IMR-90 (cell line): ENCODE results near the gene PI4KA. TPM values are rescaled to one million over a fixed set of nuclear protein-coding genes. Genes with fewer than 3 reads are reported as not detected.

Experiments
- ATAC-seq: fragments of 200-7000 bp; cut with Tn5 transposase; 2 replicates; pipeline ENCODE4 v1.9.1; 2020; ENCODE audit warnings: low read depth, mild to moderate bottlenecking, moderate library complexity
- BruUV-seq: library from RNA; stranded (reverse); fragments of 400-500 nt; replicated peaks from 2 replicates; lab custom pipeline; 2021; lab: Mats Ljungman, UMichigan
- CTCF ChIA-PET: fragments of 300-600 bp; formaldehyde crosslinking; extraction: SDS; loops from one replicate; lab custom pipeline; 2021; ENCODE audit warnings: antibody characterized with exemption; lab: Yijun Ruan, JAX
- POLR2A ChIA-PET: fragments of 300-600 bp; sonication (Branson Sonifier 250); formaldehyde crosslinking; loops from one replicate; lab custom pipeline; 2022; ENCODE audit warnings: antibody characterized with exemption; ENCODE audit not compliant: unreplicated experiment; lab: Charles Lee
- DNase-seq: peaks from one replicate; pipeline ENCODE4 v3.0.0; 2013
- H2AFZ ChIP-seq: replicated peaks from 2 replicates; pipeline ENCODE3; 2013; ENCODE audit warnings: low read length, mild to moderate bottlenecking; ENCODE audit not compliant: poor library complexity
- H2AK5ac ChIP-seq: 2 replicates; pipeline ENCODE4 v1.6.1; 2013; ENCODE audit warnings: low read depth, low read length, inconsistent platforms
- H2AK9ac ChIP-seq: replicated peaks from 2 replicates; pipeline ENCODE3; 2013; ENCODE audit warnings: mild to moderate bottlenecking, low read depth, low read length, moderate library complexity; ENCODE audit not compliant: poor library complexity
- H2BK120ac ChIP-seq: 2 replicates; pipeline ENCODE4 v1.6.1; 2013; ENCODE audit warnings: low read depth, low read length, inconsistent platforms
- H2BK15ac ChIP-seq: 3 replicates; pipeline ENCODE4 v1.6.1; 2013; ENCODE audit warnings: low read depth, low read length, inconsistent platforms
- H2BK20ac ChIP-seq: 2 replicates; pipeline ENCODE4 v1.6.1; 2013; ENCODE audit warnings: low read depth, mild to moderate bottlenecking, inconsistent platforms, low read length, moderate library complexity
- H2BK5ac ChIP-seq: 2 replicates; pipeline ENCODE4 v1.6.1; 2013; ENCODE audit warnings: mild to moderate bottlenecking, low read depth, low read length, inconsistent platforms; ENCODE audit not compliant: poor library complexity, severe bottlenecking
- H3K14ac ChIP-seq: replicated peaks from 2 replicates; pipeline ENCODE4 v1.6.1; 2013; ENCODE audit warnings: low read depth, low read length, inconsistent platforms
- H3K18ac ChIP-seq: 2 replicates; pipeline ENCODE4 v1.6.1; 2013; ENCODE audit warnings: low read depth, low read length, control low read depth
- H3K23ac ChIP-seq: 2 replicates; pipeline ENCODE4 v1.6.1; 2013; ENCODE audit warnings: low read depth, low read length, inconsistent platforms
- H3K27ac ChIP-seq: 2 replicates; pipeline ENCODE4 v1.5.1; 2013; ENCODE audit warnings: mild to moderate bottlenecking, control low read depth, low read length; ENCODE audit not compliant: insufficient read depth
- H3K27me3 ChIP-seq: 2 replicates; pipeline ENCODE4 v1.6.1; 2013; ENCODE audit warnings: low read length; ENCODE audit not compliant: control insufficient read depth, insufficient read depth
- H3K36me3 ChIP-seq: 2 replicates; pipeline ENCODE4 v1.6.1; 2013; ENCODE audit warnings: low read length, mixed read lengths; ENCODE audit not compliant: control insufficient read depth, insufficient read depth
- H3K4ac ChIP-seq: 2 replicates; pipeline ENCODE4 v1.6.1; 2013; ENCODE audit warnings: low read depth, low read length, inconsistent platforms
- H3K4me1 ChIP-seq: 2 replicates; pipeline ENCODE4 v1.6.1; 2013; ENCODE audit warnings: low read length, mixed read lengths; ENCODE audit not compliant: control insufficient read depth, insufficient read depth
- H3K4me2 ChIP-seq: 2 replicates; pipeline ENCODE4 v1.6.1; 2013; ENCODE audit warnings: low read depth, mild to moderate bottlenecking, control low read depth, low read length, moderate library complexity
- H3K4me3 ChIP-seq: 2 replicates; pipeline ENCODE4 v1.5.1; 2013; ENCODE audit warnings: low read depth, mild to moderate bottlenecking, control low read depth, low read length, moderate library complexity; ENCODE audit not compliant: insufficient read depth
- H3K56ac ChIP-seq: 2 replicates; pipeline ENCODE4 v1.6.1; 2013; ENCODE audit warnings: low read length, inconsistent platforms; ENCODE audit not compliant: insufficient read depth; ENCODE audit errors: extremely low read depth
- H3K79me1 ChIP-seq, 2 experiments: 2 replicates each; pipeline ENCODE4 v1.6.1; 2013; ENCODE audit warnings: low read length in 2 of 2, inconsistent platforms in 1 of 2, low read depth in 1 of 2
- H3K9ac ChIP-seq: 2 replicates; pipeline ENCODE4 v1.6.1; 2013; ENCODE audit warnings: low read depth, low read length, control low read depth
- H3K9me1 ChIP-seq: 2 replicates; pipeline ENCODE4 v1.6.1; 2013; ENCODE audit warnings: low read length, inconsistent platforms; ENCODE audit not compliant: insufficient read depth
- H3K9me3 ChIP-seq: 2 replicates; pipeline ENCODE4 v1.6.1; 2013; ENCODE audit warnings: low read length; ENCODE audit not compliant: control insufficient read depth, insufficient read depth
- H4K20me1 ChIP-seq: 2 replicates; pipeline ENCODE4 v1.6.1; 2013; ENCODE audit warnings: low read length, inconsistent platforms; ENCODE audit not compliant: insufficient read depth
- H4K5ac ChIP-seq: 2 replicates; pipeline ENCODE4 v1.6.1; 2013; ENCODE audit warnings: mild to moderate bottlenecking, low read depth, low read length, control low read depth
- H4K8ac ChIP-seq, 2 experiments: 2 replicates each; pipeline ENCODE4 v1.6.1; 2013; ENCODE audit warnings: low read depth in 2 of 2, low read length in 2 of 2, control low read depth in 1 of 2, inconsistent platforms in 1 of 2
- H4K91ac ChIP-seq: 2 replicates; pipeline ENCODE4 v1.6.1; 2013; ENCODE audit warnings: low read depth, low read length, inconsistent platforms; ENCODE audit not compliant: insufficient read depth
- BHLHE40 ChIP-seq: fragments of 150-350 bp; IDR thresholded peaks from 2 replicates; pipeline ENCODE4 v1.6.1; 2016; ENCODE audit warnings: mild to moderate bottlenecking, low read depth, low read length
- CEBPB ChIP-seq: IDR thresholded peaks from 2 replicates; pipeline ENCODE4 v1.6.1; 2012; ENCODE audit warnings: low read depth, low read length, improper control_type of control experiment
- CHD1 ChIP-seq: IDR thresholded peaks from 2 replicates; pipeline ENCODE4 v1.6.1; 2012; ENCODE audit warnings: low read depth, low read length, improper control_type of control experiment
- CTCF ChIP-seq: conservative IDR thresholded peaks from 2 replicates; pipeline ENCODE4 v1.5.1; 2012; ENCODE audit warnings: mild to moderate bottlenecking, low read depth, low read length, improper control_type of control experiment
- ELK1 ChIP-seq: fragments of 150-350 bp; IDR thresholded peaks from 2 replicates; pipeline ENCODE4 v1.6.1; 2016; ENCODE audit warnings: low read depth, mild to moderate bottlenecking, low read length, moderate library complexity, borderline replicate concordance
- FOS ChIP-seq: fragments of 150-350 bp; IDR thresholded peaks from 2 replicates; pipeline ENCODE4 v1.6.1; 2016; ENCODE audit warnings: low read depth, low read length
- MAFK ChIP-seq: IDR thresholded peaks from 2 replicates; pipeline ENCODE4 v1.6.1; 2012; ENCODE audit warnings: low read depth, low read length, improper control_type of control experiment
- MAZ ChIP-seq: IDR thresholded peaks from 2 replicates; pipeline ENCODE4 v1.6.1; 2012; ENCODE audit warnings: low read depth, mild to moderate bottlenecking, low read length, improper control_type of control experiment, moderate library complexity, borderline replicate concordance
- MXI1 ChIP-seq: IDR thresholded peaks from 2 replicates; pipeline ENCODE4 v1.6.1; 2012; ENCODE audit warnings: low read depth, mild to moderate bottlenecking, low read length, moderate library complexity, borderline replicate concordance
- NFE2L2 ChIP-seq: fragments of 150-350 bp; IDR thresholded peaks from 2 replicates; pipeline ENCODE4 v1.6.1; 2016; ENCODE audit warnings: low read depth, mild to moderate bottlenecking, low read length
- POLR2A ChIP-seq: IDR thresholded peaks from 2 replicates; pipeline ENCODE4 v1.6.1; 2012; ENCODE audit warnings: mild to moderate bottlenecking, low read depth, low read length
- RAD21 ChIP-seq: IDR thresholded peaks from 2 replicates; pipeline ENCODE4 v1.6.1; 2012; ENCODE audit warnings: low read length, improper control_type of control experiment
- RCOR1 ChIP-seq: IDR thresholded peaks from 2 replicates; pipeline ENCODE4 v1.6.1; 2012; ENCODE audit warnings: mild to moderate bottlenecking, low read length, improper control_type of control experiment; ENCODE audit not compliant: insufficient replicate concordance
- RFX5 ChIP-seq: IDR thresholded peaks from 2 replicates; pipeline ENCODE4 v1.8.0; 2012; ENCODE audit warnings: low read depth, mild to moderate bottlenecking, low read length, moderate library complexity
- SMC3 ChIP-seq: fragments of 150-350 bp; IDR thresholded peaks from 2 replicates; pipeline ENCODE4 v1.6.1; 2016; ENCODE audit warnings: low read depth, mild to moderate bottlenecking, antibody characterized with exemption, low read length, moderate library complexity
- USF2 ChIP-seq: fragments of 150-350 bp; IDR thresholded peaks from 2 replicates; pipeline ENCODE4 v1.6.1; 2017; ENCODE audit warnings: mild to moderate bottlenecking, antibody characterized with exemption, low read length, low read depth
- WGBS, 2 experiments: methylation state at CpG; one replicate each; pipeline versions ENCODE4 v1.1.5 to v1.1.7; 2013; ENCODE audit warnings: missing lambda C conversion rate in 2 of 2; ENCODE audit not compliant: insufficient read length in 1 of 2; ENCODE audit errors: extremely low coverage in 2 of 2; 5-methylcytosine and 5-hydroxymethylcytosine counted together
- dilution Hi-C: fragments of 300-500 bp; cut with HindIII; formaldehyde crosslinking; loops from one replicate; pipeline ENCODE4 v1.14.3; 2018; ENCODE audit warnings: low sequenced_read_pairs; ENCODE audit not compliant: unreplicated experiment
- in situ Hi-C: fragments of 300-500 bp; cut with MboI; formaldehyde crosslinking; loops from 3 replicates; pipeline ENCODE4 v1.14.3; 2019; ENCODE audit warnings: low sequenced_read_pairs, inconsistent platforms, mixed read lengths
- intact Hi-C: fragments of 100-400 bp; cut with micrococcal nuclease; formaldehyde crosslinking; loops from 2 replicates; pipeline ENCODE4 v1.10.0; 2022
- polyA plus RNA-seq, 3 experiments: library from polyadenylated mRNA; depleted of rRNA; stranded (reverse); fragments of >200 nt; gene quantifications; 2 replicates each; pipeline ENCODE4 v1.2.3, GENCODE V29; 2012; ENCODE audit warnings: low replicate concordance in 1 of 3
- total RNA-seq: library from RNA; depleted of rRNA; stranded (reverse); fragments of >200 nt; gene quantifications from 2 replicates; pipeline ENCODE4 v1.2.3, GENCODE V29; 2012

The PI4KA gene
- total and polyA plus RNA-seq, 2 of the 4 experiments (the other 2 are of a cell fraction): 16.8 to 35.5 TPM

DNA sequence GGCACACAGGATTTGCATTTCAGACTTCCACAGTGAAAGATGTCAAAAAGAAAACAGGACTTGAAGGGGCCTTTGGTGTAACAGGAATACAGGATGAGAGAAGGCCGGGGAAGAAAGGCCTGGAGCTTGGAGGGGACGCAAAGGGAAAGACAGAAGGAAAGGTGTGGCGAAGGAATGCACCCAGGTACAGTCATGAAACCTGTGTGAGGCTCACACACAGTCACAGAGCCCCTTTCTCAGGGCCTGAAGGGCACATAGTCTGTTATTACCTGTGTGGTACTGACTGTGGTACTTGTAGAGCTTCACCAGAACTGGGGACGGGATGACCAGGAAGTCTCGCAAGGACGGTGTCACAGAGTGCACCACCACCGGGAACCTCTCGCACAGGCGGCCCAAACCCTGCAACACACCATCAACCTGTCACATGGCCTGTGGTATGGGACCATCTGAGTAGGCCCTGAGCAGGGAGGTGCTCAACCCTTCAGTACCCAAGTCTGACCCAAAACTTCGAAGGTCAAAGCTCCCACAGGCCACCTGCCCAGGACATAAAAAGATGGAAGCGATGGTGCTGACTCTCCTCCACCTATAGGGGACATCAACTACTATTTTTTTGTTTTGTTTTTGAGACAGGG is 55.6 kb downstream of the PI4KA start:
- H3K9ac ChIP-seq: no peak overlapping the region
- H2BK20ac ChIP-seq: no peak overlapping the region
- H2AK9ac ChIP-seq: no peak overlapping the region
- H3K23ac ChIP-seq: no peak overlapping the region
- no peak overlapping the region for H2BK15ac ChIP-seq
- H3K56ac ChIP-seq: no peak overlapping the region
- H2AFZ ChIP-seq: no peak overlapping the region
- peaks cover 45% of the 10 kb centered on the region for H3K36me3 ChIP-seq
- H2BK120ac ChIP-seq: no peak overlapping the region
- H4K20me1 ChIP-seq: no peaks in the 10 kb centered on the region
- DNase-seq (no peak), ATAC-seq (no peak)
- peaks cover 7% of the 10 kb centered on the region for H3K4me1 ChIP-seq
- no peaks in the 10 kb centered on the region for H3K27me3 ChIP-seq
- ChIA-PET CTCF (interaction anchor here (1.2 to 2.4 kb wide), 3 partner anchors 8 to 82 kb away, joined by 5 to 11 read pairs (median 5); no protein-coding TSS in a partner anchor), POLR2A (no interaction called here)
- no peak overlapping the region for H4K91ac ChIP-seq
- H2BK5ac ChIP-seq: no peak overlapping the region
- no peak overlapping the region for H3K18ac ChIP-seq
- dilution Hi-C loops (no loop called here), in situ Hi-C loops (no loop called here), intact Hi-C loops (loop anchor here (10.0 kb wide), 2 partner anchors 112 to 152 kb away; partner anchors contain the start of gene CRKL)
- no peak overlapping the region for H3K4me2 ChIP-seq
- no peak overlapping the region for H3K14ac ChIP-seq
- peaks cover 5 to 20% of the 10 kb centered on the region in 2 experiments; a peak in 3 of 4 replicates for H3K79me1 ChIP-seq
- no TSS peak for BruUV-seq
- no CpG with 5 or more reads among the region's 11 CpGs for WGBS, 2 experiments
- no peak overlapping the region for H3K27ac ChIP-seq
- no peak overlapping the region for H2AK5ac ChIP-seq
- no peak for TF ChIP-seq MXI1
- no peak for TF ChIP-seq NFE2L2
- no peak for TF ChIP-seq CHD1
- TF ChIP-seq SMC3: no peak
- TF ChIP-seq FOS: no peak
- TF ChIP-seq MAFK: no peak
- no peak for TF ChIP-seq RFX5
- TF ChIP-seq CTCF: no peak
- no peak for TF ChIP-seq POLR2A
- TF ChIP-seq RCOR1: no peak
- no peak for TF ChIP-seq CEBPB
- TF ChIP-seq USF2: no peak
- TF ChIP-seq BHLHE40: no peak
- TF ChIP-seq RAD21: no peak
- TF ChIP-seq ELK1: no peak
- no peak for TF ChIP-seq MAZ
- no peak overlapping the region for H4K5ac ChIP-seq
- no peak overlapping the region for H3K4me3 ChIP-seq
- no peak overlapping the region for H3K4ac ChIP-seq
- no peaks in the 10 kb centered on the region for H3K9me3 ChIP-seq
- no peak overlapping the region for H4K8ac ChIP-seq
- H3K9me1 ChIP-seq: peaks cover 2% of the 10 kb centered on the region
